Thyroid gland (tissue), 4 donors: Measurements from ENCODE around the gene NCKAP5. TPM values are rescaled to one million over a fixed set of nuclear protein-coding genes. Genes with fewer than 3 reads are reported as not detected.

ENCODE experiments used
- DNase-seq, 2 donors: peaks; one replicate each; pipeline ENCODE4 v3.0.0-alpha.2; 2019
- H3K27ac ChIP-seq, 3 donors: fragments of 200-600 bp; sonication (generic); 1 replicate in 2 of 3; 2 replicates in 1 of 3; pipeline ENCODE4 v1.5.1; 2016 to 2019; ENCODE audit warnings: mild to moderate bottlenecking in 1 of 3, moderate library complexity in 1 of 3
- H3K27me3 ChIP-seq: fragments of 200-600 bp; sonication (generic); one replicate; pipeline ENCODE4 v1.5.1; 2019
- H3K36me3 ChIP-seq, 2 donors: fragments of 200-600 bp; sonication (generic); one replicate each; pipeline ENCODE4 v1.5.1; 2016 to 2019
- H3K4me1 ChIP-seq, 2 donors: fragments of 200-600 bp; sonication (generic); one replicate each; pipeline ENCODE4 v1.5.1; 2017 to 2019
- H3K4me3 ChIP-seq, 3 donors: fragments of 200-600 bp; sonication (generic); replicated peaks in 1 of 3; 1 replicate in 2 of 3; 2 replicates in 1 of 3; pipeline ENCODE4 v1.5.1; 2016; ENCODE audit warnings: mild to moderate bottlenecking in 1 of 3
- H3K9me3 ChIP-seq: fragments of 200-600 bp; sonication (generic); one replicate; pipeline ENCODE4 v1.5.1; 2017
- CTCF ChIP-seq, 6 experiments: fragments of 200-600 bp in 3 of 6; fragments of 450-650 bp in 3 of 6; sonication (generic) in 3 of 6; IDR thresholded peaks; one replicate each; pipeline ENCODE4 v1.5.1; 2016 to 2019; ENCODE audit warnings: antibody characterized with exemption in 6 of 6, mild to moderate bottlenecking in 2 of 6, inconsistent platforms in 1 of 6, moderate library complexity in 1 of 6
- POLR2A ChIP-seq, 2 donors: fragments of 450-650 bp; IDR thresholded peaks; one replicate each; pipeline ENCODE4 v1.6.1; 2017; ENCODE audit warnings: antibody characterized with exemption in 2 of 2, mild to moderate bottlenecking in 2 of 2, moderate library complexity in 1 of 2
- WGBS, 2 donors: methylation state at CpG; one replicate each; pipeline ENCODE4 v1.1.5; 2017; 5-methylcytosine and 5-hydroxymethylcytosine counted together
- intact Hi-C: fragments of 100-400 bp; cut with DNase I; formaldehyde crosslinking; loops from one replicate; pipeline ENCODE4 v1.15.1; 2023
- total RNA-seq, 4 donors: library from RNA; depleted of rRNA; stranded (reverse); fragments of >200 nt; gene quantifications; one replicate each; pipeline ENCODE4 v1.2.3, GENCODE V29; 2016

NCKAP5 gene
- total RNA-seq, 4 donors from 2014 or later, result 0.45 to 1.2 (median 0.76) TPM

DNA sequence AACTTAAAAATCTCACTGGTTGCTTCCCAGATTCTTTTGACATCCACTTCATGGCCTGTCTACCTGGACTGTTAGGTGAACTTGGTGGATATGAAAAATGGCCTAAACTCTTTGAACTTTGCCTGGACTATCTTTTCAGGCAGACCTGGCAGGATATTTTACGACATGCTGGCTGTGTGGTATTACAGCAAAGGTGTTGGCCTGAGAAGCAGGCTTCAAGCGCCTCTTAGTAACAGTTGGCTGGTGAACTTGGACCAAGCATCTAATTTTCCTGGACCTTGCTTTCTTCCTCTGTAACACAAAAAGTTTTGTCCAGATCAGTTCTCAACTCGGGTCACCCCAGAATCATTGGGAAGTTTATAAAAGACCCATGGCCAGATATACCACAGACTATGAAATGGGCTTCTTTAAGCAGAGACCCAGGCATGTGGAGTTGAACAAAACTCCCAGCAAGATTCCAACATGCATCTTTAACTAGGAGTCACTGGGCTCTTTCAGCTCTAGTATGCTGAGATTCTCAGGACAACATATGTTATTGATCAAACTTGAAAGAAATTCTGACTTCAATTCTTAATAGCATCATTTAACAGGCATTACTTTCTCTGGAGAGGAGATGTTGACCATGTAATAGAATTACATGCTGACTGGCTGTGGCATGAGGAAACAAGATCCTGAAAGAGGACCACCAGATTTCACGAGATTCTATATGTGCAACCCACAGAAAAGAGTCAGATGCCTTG, 902.7 kb downstream of the NCKAP5 start:
- no peak overlapping the region for H3K27ac ChIP-seq
- peaks cover 14 to 26% of the 10 kb centered on the region in 2 donors for H3K4me1 ChIP-seq
- intact Hi-C loops, result no loop called here
- TF ChIP-seq CTCF (IDR thresholded peaks at IDR 0.05) (no peak), POLR2A (IDR thresholded peaks at IDR 0.05) (no peak)
- peaks cover 6% of the 10 kb centered on the region for H3K27me3 ChIP-seq
- DNase-seq, result peak; percentile 61 to 68
- H3K9me3 ChIP-seq, result no peaks in the 10 kb centered on the region
- WGBS, 2 donors, result 43 to 61% methylated on average over 4 of the region's 4 CpGs
- H3K4me3 ChIP-seq, result no peak overlapping the region
- no peaks in the 10 kb centered on the region for H3K36me3 ChIP-seq

GRCh38 chr2:132664096-132664495, 904.2 kb downstream of the NCKAP5 start:
- intact Hi-C loops, result no loop called here
- TF ChIP-seq POLR2A (IDR thresholded peaks at IDR 0.05) (no peak), CTCF (IDR thresholded peaks at IDR 0.05) (no peak)
- H3K27me3 ChIP-seq, result no peaks in the 10 kb centered on the region
- peaks cover 3 to 11% of the 10 kb centered on the region in 2 donors for H3K4me1 ChIP-seq
- 78 to 91% methylated on average over 2 of the region's 2 CpGs for WGBS, 2 donors
- no peaks in the 10 kb centered on the region for H3K9me3 ChIP-seq
- no peaks in the 10 kb centered on the region for H3K36me3 ChIP-seq
- no peak for DNase-seq
- H3K27ac ChIP-seq, result no peak overlapping the region
- no peak overlapping the region for H3K4me3 ChIP-seq

DNA sequence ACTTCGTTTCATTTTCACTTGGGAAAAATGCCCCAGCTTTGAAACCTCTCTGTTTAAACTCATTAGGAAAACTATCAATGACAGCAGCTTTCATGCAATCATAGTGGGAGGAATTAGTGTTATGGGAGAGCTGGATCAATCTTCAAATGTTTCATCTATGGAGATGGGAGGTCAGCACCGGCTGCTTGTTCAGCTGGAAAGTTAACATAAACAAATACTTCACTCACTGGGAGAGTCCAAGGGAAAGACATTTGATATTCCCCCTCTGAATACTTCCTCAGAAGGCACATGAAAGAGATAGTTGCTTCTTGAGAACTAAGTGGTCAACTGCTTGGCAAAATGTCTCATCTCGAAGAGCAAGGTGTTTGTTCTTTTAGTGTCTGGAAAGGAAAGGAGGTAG, 905.5 kb downstream of the NCKAP5 start:
- no peak overlapping the region for H3K4me3 ChIP-seq
- H3K27me3 ChIP-seq, result no peaks in the 10 kb centered on the region
- no peak for TF ChIP-seq CTCF (IDR thresholded peaks at IDR 0.05)
- no peak for TF ChIP-seq POLR2A (IDR thresholded peaks at IDR 0.05)
- H3K9me3 ChIP-seq, result no peaks in the 10 kb centered on the region
- WGBS, 2 donors, result 29 to 34% methylated on average over 3 of the region's 3 CpGs
- no peaks in the 10 kb centered on the region for H3K36me3 ChIP-seq
- H3K4me1 ChIP-seq, result peaks cover 0 to 3% of the 10 kb centered on the region in 2 donors
- H3K27ac ChIP-seq, result no peak overlapping the region
- no peak for DNase-seq
- intact Hi-C loops, result no loop called here

DNA sequence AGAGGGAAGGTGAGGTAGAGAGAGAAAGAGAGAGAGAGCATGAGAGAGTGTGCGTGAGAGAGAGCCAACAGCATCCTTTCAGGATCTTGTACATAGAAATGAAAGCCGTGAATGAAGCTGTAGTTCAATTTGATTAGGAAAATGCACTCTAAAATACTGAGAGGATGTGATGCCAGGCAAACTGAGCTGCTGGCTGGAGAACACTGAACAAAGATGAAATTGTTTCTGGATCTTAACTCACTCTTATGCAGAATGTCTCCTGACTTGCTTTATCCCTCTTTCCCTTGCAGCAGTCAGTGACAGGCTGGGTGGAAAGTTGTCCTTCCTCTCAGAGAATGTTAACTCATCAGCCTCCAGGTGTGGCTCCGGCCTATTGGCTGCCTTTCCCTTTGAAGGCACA, 908.9 kb downstream of the NCKAP5 start:
- WGBS, 2 donors, result 94 to 95% methylated on average over 3 of the region's 3 CpGs
- Histone ChIP-seq H3K4me3 (no peak overlapping the region), H3K4me1 (peaks cover 0 to 3% of the 10 kb centered on the region in 2 donors), H3K9me3 (no peaks in the 10 kb centered on the region), H3K27me3 (no peaks in the 10 kb centered on the region), H3K36me3 (no peaks in the 10 kb centered on the region), H3K27ac (no peak overlapping the region)
- TF ChIP-seq CTCF (IDR thresholded peaks at IDR 0.05), result no peak
- TF ChIP-seq POLR2A (IDR thresholded peaks at IDR 0.05), result no peak
- intact Hi-C loops, result no loop called here
- no peak for DNase-seq

GRCh38 chr2:132656266-132656975, 911.8 kb downstream of the NCKAP5 start:
- Histone ChIP-seq H3K4me1 (no peaks in the 10 kb centered on the region), H3K4me3 (no peak overlapping the region), H3K9me3 (no peaks in the 10 kb centered on the region), H3K27me3 (no peaks in the 10 kb centered on the region), H3K36me3 (no peaks in the 10 kb centered on the region), H3K27ac (no peak overlapping the region)
- no peak for DNase-seq
- intact Hi-C loops, result no loop called here
- TF ChIP-seq CTCF (IDR thresholded peaks at IDR 0.05), result no peak
- TF ChIP-seq POLR2A (IDR thresholded peaks at IDR 0.05), result no peak
- 51 to 78% methylated on average over 7 of the region's 7 CpGs for WGBS, 2 donors
